RPMI7951 (cell line): ENCODE data around the gene ALDH1A3. TPM values are rescaled to one million over a fixed set of nuclear protein-coding genes. Genes with fewer than 3 reads are reported as not detected.
A peak's percentile ranks its signal among the peaks of the same experiment; 100 is the strongest.

ENCODE experiments used
- DNase-seq: peaks from one replicate; pipeline ENCODE4 v3.0.0-alpha.2; 2012; ENCODE audit warnings: low read depth
- total RNA-seq: library from RNA; depleted of rRNA; stranded (reverse); fragments of >200 nt; shearing (Covaris generic); gene quantifications from 2 replicates; pipeline ENCODE4 v1.2.3, GENCODE V29; 2014

Gene ALDH1A3
- total RNA-seq, 1 experiment from 2014 or later = 158 TPM

- no peak for DNase-seq
Observed at GRCh38 chr15:100925480-100925879, 45.8 kb downstream of the ALDH1A3 start.

DNA sequence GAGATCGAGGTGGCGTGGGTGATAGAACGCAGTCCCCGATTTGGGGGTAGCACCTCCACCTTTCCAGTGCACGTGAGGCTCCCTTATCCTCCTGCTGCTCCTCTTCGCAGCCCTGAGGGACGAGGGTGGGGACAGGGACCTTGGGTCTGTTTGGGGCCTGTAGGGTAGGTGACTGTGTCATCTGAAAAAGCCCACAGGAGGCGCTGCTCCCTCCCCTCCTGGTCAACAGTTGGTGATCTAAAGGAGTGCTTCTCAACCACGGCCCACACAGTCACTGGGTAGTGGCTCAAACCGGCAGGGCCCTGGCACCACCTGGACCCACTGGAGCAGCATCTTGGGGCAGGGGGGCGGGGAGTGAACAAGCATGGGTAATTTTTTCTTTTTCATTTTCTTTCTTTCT lies 46.6 kb downstream of the ALDH1A3 start:
- DNase-seq = no peak

DNA sequence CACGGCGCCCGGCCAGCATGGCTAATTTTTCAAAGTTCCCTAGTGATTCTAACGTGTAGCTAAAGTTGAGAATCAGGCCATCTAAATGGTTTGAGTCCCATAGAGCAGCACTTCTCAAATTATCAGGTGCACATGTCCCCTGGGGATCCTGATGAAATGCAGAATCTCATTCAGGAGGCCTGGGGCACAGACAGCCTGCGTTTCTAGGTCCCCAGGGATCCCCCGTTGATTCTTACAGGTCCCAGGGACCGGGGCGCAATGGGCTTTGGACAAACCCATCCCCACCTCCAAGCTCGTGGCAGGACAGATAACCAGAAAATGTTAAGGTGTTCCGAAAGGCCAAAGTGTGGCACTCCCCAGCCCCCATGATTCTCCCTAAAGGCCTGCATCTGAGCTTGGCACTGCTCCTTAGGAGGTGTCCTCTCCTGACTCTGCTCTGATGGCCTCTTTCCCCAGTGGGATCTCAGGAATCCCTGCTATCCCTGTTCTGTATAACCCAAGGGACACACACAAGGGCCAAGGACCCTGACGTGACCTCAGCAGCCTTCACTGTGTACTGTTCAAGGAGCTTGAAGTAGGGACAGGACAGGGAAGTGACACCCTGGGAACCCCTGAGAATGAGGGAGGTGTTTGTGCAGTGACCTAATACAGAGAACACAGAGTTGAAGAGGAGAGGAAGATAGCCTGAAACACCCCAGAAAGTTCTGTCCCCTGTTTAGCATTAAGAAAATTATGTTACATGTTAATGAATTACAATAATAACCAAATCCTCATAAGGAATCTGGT lies 47.5 kb downstream of the ALDH1A3 start:
- DNase-seq = no peak

DNA sequence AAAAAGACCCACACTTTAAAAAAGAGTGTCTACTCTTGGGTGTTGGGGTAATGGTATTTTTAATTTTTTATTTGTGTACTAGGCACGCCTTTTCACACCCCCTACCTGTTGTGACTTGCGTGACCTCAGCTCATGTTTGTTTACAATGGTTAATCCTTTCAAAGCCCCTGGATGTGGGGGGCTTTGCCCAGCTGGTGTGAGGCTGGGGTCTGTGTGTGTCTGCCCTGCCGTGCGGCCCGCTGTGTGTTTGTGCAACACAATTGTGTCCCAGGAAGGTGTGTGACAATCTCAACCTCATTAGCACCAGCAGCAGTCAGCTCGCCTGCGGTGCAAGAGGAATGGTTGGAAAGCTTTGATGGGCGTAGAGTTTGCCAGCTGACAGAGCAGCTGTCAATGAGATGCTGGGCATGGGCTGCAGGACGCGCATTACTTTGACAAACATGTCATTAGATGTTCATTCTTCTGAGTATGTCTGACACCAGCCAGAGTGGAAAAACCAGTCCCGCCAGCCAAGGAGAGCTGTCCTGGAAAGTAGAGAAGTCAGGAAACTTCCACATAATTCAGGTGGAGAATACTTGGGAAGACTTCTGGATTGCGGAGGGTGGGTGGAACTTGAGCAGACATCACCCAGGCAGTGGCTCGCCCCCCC lies 49.1 kb downstream of the ALDH1A3 start:
- DNase-seq = no peak

- DNase-seq = no peak
Observed at GRCh38 chr15:100929641-100930042, 50.0 kb downstream of the ALDH1A3 start.

DNA sequence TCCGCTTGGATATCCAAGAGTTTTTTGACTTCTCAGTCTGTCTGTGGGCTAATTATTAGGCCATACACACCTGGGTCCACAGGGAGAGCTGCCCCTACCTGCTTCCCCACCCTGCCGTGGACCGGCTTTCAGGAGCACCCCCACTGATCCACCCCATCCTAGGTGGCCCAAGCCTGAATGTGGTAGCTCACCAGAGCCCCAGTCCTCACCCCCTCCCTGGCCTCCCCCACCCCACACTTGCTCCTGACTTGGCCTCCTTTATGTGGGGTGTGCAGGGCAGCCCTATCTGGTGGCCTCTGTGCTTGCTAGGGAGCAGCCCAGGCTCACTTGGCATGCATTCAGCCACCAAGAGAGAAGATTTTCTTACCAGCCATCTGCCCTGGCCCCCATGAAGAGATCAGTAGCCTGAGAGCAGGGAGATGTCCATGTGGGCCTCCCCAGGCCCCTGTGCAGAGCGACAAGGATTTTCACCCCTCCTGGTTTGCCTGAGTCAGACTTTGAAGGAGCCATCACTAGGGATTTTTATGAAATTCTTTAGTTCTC lies 50.7 kb downstream of the ALDH1A3 start:
- DNase-seq = no peak

- DNase-seq = no peak
Observed at GRCh38 chr15:100931143-100931890, 51.7 kb downstream of the ALDH1A3 start.

- DNase-seq = no peak
Observed at GRCh38 chr15:100932676-100933348, 53.2 kb downstream of the ALDH1A3 start.

GRCh38 chr15:100934166-100934565 lies 54.5 kb downstream of the ALDH1A3 start:
- DNase-seq = no peak

GRCh38 chr15:100934726-100935125 lies 55.1 kb downstream of the ALDH1A3 start:
- DNase-seq = peak; percentile 43

GRCh38 chr15:100937171-100937570 lies 57.5 kb downstream of the ALDH1A3 start:
- no peak for DNase-seq

GRCh38 chr15:100939791-100940190 lies 60.2 kb downstream of the ALDH1A3 start:
- no peak for DNase-seq

- no peak for DNase-seq
Observed at GRCh38 chr15:100940767-100941379, 61.2 kb downstream of the ALDH1A3 start.

GRCh38 chr15:100941536-100941935 lies 61.9 kb downstream of the ALDH1A3 start:
- no peak for DNase-seq

DNA sequence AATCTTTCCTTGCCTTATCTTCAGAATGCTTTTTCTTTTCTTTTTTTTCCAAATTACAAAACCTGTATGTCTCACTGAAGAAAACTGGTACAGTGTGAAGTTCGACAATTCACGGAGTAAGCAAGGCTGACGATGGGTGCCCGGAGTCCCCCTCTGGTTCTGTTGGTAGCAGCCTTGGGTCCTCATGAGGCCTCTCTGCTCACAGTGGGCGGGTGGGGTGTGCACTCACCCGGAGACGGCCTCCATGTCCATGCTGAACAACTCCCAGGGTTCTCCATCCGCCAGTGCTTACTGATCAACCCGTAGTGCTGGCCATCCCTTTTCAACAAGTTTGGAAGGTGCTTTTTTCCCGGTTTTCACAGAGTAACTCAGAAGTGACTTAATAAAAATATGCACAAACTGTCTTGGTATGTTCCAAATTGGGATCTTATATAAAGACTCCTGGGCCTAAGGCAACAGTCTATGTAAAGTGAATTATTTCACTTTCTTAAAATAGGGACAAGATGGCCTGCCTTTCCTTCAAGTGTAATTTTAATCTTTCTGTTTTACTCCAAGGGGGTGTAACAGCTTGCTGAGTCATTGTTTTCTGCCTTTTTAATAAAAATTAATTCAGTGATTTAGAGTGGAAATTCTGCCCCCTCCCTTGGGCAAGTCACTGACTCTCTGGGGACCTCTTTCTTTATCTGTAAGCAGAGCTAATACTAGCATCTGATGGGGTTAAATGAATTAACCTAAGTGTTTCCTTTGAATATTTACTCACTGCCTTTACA lies 63.2 kb downstream of the ALDH1A3 start:
- DNase-seq = no peak

- no peak for DNase-seq
Observed at GRCh38 chr15:100944244-100944895, 64.7 kb downstream of the ALDH1A3 start.

- no peak for DNase-seq
Observed at GRCh38 chr15:100944986-100945385, 65.4 kb downstream of the ALDH1A3 start.

GRCh38 chr15:100947760-100948429 lies 68.3 kb downstream of the ALDH1A3 start:
- no peak for DNase-seq

DNA sequence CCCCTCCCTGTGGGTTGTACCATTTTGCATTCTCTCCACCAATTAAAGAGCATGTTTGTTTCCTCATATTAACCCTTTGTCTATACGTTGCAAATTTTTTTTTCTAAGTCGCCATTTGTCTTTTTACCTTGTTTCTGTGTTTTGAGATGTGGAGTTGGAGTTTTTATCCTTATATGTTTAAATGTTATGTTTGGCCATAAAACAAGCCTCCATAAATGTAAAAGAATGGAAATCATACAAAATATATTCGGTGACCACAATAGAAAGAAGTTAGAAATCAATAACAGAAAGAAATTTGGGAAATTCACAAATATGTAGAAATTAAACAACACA lies 68.8 kb downstream of the ALDH1A3 start:
- no peak for DNase-seq

- DNase-seq = no peak
Observed at GRCh38 chr15:100949691-100950090, 70.1 kb downstream of the ALDH1A3 start.
